KBM-7 (cell line): ENCODE data around the gene SLC22A14.

Experiments
- DNase-seq: peaks from one replicate; pipeline ENCODE4 v3.0.0-alpha.2; 2015
- in situ Hi-C: fragments of 300-500 bp; cut with MboI; formaldehyde crosslinking; loops from 2 replicates; pipeline ENCODE4 v1.14.3; 2020; ENCODE audit warnings: low sequenced_read_pairs, low pct_unique_long_range_greater_than_20kb, mixed read lengths

Gene SLC22A14

GRCh38 chr3:38364721-38365400 is 82.8 kb downstream of the SLC22A14 start:
- in situ Hi-C loops: no loop called here
- DNase-seq: no peak

GRCh38 chr3:38365469-38366062 is 83.5 kb downstream of the SLC22A14 start:
- no peak for DNase-seq
- in situ Hi-C loops: no loop called here

- DNase-seq: no peak
- in situ Hi-C loops: no loop called here
These were observed 84.0 kb downstream of the SLC22A14 start for GRCh38 chr3:38366082-38366481.

- in situ Hi-C loops: no loop called here
- DNase-seq: no peak
These were observed 85.7 kb downstream of the SLC22A14 start for GRCh38 chr3:38367779-38368178.
